Keratinocyte (primary cell): ENCODE data around the gene BAIAP2L2.

Source experiments
- EZH2 ChIP-seq: IDR thresholded peaks from one replicate; pipeline ENCODE4 v1.6.1; 2012; ENCODE audit warnings: inconsistent platforms, mild to moderate bottlenecking, low read length, moderate library complexity
- TF ChIP-seq, protein P1 (sequence below), 3 experiments: IDR thresholded peaks in 1 of 3; conservative IDR thresholded peaks in 1 of 3; optimal IDR thresholded peaks in 1 of 3; 2 replicates in 2 of 3; 3 replicates in 1 of 3; pipeline versions ENCODE3 to v1.5.1; 2011; ENCODE audit warnings: low read length in 3 of 3, mild to moderate bottlenecking in 3 of 3, moderate library complexity in 2 of 3, control low read depth in 1 of 3, inconsistent platforms in 1 of 3; ENCODE audit not compliant: insufficient read depth in 2 of 3; ENCODE audit errors: extremely low read depth in 1 of 3

DNA sequence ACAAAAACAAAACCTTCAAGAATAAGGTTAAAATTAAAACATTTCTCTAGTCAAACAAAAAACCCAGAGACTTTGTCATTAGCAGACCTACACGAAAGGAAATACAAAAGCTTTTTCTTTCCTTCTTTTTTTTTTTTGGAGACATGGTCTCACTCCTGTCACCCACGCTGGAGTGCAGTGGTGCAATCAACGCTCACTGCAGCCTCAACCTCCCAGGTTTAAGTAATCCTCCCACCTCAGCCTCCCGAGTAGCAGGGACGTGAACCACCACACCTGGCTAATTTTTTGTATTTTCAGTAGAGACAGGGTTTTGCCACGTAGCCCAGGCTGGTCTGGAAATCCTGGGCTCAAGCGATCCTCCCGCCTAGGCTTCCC lies 40.6 kb upstream of the BAIAP2L2 start:
- TF ChIP-seq, protein P1, sequence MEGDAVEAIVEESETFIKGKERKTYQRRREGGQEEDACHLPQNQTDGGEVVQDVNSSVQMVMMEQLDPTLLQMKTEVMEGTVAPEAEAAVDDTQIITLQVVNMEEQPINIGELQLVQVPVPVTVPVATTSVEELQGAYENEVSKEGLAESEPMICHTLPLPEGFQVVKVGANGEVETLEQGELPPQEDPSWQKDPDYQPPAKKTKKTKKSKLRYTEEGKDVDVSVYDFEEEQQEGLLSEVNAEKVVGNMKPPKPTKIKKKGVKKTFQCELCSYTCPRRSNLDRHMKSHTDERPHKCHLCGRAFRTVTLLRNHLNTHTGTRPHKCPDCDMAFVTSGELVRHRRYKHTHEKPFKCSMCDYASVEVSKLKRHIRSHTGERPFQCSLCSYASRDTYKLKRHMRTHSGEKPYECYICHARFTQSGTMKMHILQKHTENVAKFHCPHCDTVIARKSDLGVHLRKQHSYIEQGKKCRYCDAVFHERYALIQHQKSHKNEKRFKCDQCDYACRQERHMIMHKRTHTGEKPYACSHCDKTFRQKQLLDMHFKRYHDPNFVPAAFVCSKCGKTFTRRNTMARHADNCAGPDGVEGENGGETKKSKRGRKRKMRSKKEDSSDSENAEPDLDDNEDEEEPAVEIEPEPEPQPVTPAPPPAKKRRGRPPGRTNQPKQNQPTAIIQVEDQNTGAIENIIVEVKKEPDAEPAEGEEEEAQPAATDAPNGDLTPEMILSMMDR (optimal IDR thresholded peaks at IDR 0.05 in 1 of 3, IDR thresholded peaks at IDR 0.05 in 1 of 3, conservative IDR thresholded peaks at IDR 0.05 in 1 of 3; ENCODE audit: extremely low read depth in 1 of 3, insufficient read depth in 2 of 3, low read length in 3 of 3), result no peak
- TF ChIP-seq EZH2, result no peak
